ENCODE measurements around the gene STXBP5. TPM values are rescaled to one million over a fixed set of nuclear protein-coding genes. Genes with fewer than 3 reads are reported as not detected.
A peak's percentile ranks its signal among the peaks of the same experiment; 100 is the strongest.

STXBP5 gene
- total RNA-seq, 1 donor from 2014 or later: 16.8 TPM

DNA sequence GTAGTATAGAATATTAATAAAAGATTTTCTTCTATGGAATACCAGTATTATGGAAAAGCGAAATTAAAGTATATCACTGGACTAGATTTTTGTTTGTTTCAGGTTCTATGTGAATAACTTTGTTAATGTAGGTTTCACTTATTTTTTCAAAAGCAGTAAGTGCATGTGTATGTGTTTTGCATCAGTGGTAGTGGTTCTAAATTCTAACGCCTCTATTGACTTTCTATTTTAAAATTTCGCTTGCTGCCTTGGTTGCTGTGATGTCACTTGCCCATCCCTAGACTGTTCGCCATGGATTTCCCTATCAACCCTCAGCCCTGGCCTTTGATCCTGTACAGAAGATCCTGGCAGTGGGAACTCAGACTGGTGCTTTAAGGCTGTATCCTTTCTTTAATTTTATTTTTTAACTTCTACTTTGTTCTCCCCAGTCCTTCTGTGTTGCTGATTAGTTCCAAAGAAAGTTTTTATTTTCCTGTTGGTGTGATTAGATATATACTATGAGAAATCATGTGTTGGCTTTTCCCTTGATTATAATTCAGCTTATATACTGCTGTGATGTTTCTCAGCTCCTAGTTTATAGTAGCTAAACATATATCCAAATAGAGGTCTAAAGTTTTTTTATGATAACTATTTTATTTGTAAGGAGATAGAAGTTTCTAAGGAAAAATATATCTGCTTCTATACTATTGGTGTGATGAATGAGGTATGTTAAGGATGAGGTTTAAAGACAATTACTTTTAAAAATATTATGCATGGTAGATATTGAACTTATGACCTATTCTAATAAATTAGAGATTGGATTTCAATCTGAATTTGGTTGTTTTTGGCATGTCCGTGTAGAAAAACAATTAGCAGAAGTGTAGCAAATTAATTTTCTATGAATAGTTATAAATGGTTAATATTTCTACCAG is 1.7 kb downstream of the STXBP5 start:
- intact Hi-C loops (cut with micrococcal nuclease): no loop called here
- no peak for ATAC-seq
- no peak for DNase-seq

DNA sequence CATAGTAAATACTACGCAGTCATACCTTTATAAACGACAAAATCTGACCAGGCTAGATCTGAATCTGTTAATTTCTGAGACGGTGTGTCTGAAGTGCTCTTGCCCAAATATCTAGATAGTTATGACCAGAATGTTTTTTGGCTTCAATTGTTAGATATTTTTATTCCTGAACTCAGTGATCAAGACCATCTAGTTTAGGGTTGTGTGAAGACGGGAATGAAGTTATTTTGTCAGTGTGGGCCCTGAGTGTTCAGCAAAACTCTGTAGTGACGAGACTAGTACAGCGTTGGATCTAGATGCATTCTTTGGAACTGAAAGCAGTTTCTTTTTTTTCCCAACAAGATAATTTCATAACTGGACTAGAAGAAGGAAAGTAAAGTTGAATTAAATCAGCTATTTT is 3.1 kb downstream of the STXBP5 start:
- DNase-seq (no peak), ATAC-seq (no peak)
- intact Hi-C loops (cut with micrococcal nuclease): no loop called here

DNA sequence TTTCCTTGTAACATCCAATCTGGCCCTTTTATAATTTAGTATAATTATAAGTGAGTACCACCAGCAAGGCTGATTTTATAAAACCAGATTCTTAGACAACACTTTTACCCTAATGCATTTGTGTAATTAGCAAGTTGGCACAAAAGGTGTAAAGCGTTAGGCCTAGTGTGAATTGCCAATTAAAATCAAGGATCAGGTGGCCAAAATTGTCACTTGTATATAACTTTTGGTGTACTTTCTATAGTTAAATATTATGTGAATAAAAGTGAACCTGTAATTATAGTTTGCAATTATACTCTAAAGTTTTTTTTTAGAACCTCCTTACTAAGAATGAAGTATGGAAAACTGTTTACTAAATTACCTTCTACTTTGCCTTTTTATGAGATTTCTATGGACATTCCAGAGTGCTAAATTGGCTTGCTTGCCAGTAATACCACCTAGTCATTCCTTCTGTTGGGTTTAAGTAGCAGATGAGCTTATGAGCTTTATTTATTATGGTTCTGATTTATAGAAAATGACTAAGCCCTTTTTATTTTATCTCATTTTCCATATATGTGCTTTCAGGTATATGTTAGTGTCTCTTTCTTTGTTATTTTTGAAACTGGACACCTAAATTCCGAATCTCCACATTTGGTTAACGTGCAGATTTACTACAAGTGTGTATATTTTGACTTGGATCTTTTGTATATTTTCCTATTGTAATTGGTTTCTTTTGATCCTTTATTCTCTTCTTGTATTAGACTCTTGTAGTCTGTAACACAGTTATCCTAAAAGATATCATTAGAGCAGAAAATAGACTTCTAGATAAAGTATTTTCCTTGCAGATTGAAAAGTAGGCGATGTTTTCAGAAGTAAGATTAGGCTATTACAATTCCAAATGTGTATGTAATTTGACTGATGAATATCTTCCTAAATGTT is 3.9 kb downstream of the STXBP5 start:
- DNase-seq (no peak), ATAC-seq (no peak)
- intact Hi-C loops (cut with micrococcal nuclease): no loop called here

DNA sequence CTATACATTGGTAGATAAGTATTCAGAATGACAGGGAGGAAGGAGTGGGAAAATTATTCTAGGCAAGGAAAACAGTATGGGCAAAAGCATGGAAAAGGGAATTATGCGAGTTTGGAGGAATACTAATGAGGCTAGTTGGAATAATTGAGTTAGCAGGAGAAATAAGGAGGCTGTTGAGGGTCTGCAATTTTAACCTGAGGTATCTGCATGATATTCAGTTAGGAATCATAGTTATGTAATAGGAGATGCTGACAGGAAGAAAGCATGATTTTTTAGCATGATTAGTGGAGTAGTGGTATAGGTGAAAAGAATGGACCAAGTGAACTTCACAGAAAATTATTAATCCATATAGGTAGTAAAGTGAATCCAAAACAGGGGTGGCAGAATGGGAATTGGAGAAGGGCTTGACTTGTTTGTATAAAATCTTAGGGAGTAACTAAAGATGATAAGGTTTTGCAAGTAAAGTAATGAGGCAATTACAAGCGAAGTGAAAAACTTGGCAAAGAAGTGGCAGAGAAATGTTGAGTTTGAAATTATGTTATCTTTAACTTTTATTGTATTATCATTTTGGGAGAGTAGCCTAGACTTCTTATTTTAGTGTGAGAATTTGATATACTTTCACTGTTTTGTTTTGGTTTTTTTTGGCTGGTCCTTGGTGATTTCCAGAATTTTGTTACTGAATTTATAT is 5.7 kb downstream of the STXBP5 start:
- ATAC-seq (no peak), DNase-seq (no peak)
- intact Hi-C loops (cut with micrococcal nuclease): no loop called here

DNA sequence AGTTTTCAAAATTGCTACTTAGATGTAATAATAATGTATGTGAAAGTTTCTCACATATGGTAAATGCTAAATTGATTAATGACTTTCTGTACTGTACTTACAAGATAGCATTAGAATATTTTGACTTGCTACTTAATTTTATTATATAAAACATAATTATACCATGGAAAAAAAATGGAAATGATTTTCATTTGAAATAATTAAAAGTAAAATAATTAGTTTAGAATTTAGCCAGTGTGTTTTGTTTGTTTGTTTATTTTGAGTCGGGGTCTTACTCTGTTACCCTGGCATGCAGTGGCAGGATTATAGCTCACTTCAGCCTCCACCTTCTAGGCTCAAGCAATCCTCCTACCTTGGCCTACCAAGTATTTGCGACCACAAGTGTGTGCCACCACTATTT is 7.1 kb downstream of the STXBP5 start:
- DNase-seq (no peak), ATAC-seq (no peak)
- intact Hi-C loops (cut with micrococcal nuclease): no loop called here

DNA sequence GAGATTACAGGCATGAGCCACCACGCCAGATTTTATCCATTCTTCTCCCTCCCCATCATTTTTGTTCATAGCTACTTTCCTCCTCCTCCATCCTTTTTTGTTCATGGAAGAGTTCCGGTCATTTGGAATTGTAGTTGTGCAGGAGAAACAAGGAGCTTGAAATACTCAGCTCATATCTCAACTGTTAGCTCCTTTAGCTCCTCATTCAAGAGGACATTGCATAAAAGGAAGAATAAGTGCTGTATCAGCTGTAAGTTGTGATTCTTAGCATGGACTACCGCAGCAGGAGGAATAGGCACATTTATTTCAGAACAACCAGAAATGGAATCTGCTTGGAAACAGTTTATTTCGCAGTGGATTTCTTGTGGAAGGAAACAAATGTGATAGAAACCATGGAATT is 7.6 kb downstream of the STXBP5 start:
- DNase-seq: no peak
- intact Hi-C loops (cut with micrococcal nuclease): no loop called here
- no peak for ATAC-seq

DNA sequence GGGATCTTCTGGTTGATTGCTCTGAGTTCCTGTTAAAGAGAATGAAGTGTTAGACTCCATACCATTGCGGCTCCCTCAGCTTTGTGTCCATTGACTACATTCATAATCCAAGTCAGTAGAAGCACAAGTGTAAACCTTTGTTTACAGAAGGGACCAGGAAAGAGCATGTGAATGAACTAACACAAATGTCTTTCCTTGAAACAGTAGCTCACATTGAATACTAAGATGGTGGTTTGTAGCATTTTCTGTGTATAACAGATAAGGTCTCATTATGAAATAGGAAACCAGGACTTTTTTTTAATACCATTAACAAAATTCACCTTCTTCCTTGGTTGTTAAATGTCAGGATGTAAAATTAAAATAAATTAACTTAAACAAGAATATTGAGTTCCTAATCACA is 8.4 kb downstream of the STXBP5 start:
- ATAC-seq: no peak
- intact Hi-C loops (cut with micrococcal nuclease): no loop called here
- no peak for DNase-seq

DNA sequence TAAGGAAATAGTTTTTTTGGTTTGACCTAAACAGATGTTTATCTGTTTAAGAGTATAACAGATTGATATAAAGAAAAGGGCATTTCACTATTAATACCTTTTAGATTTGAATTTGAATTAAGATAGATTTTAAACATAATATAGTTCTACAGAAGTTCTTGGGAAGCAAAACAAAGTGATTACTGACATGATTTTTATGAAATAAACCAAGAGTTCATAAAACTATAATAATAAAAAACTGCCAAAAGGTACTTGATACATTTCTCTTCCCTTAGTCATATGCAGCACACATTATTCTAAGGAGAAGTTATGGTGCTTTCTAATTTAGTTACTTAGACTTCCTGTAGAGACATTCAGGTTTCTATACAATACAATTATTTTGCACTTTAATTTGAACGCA is 9.6 kb downstream of the STXBP5 start:
- DNase-seq: no peak
- no peak for ATAC-seq
- intact Hi-C loops (cut with micrococcal nuclease): no loop called here

DNA sequence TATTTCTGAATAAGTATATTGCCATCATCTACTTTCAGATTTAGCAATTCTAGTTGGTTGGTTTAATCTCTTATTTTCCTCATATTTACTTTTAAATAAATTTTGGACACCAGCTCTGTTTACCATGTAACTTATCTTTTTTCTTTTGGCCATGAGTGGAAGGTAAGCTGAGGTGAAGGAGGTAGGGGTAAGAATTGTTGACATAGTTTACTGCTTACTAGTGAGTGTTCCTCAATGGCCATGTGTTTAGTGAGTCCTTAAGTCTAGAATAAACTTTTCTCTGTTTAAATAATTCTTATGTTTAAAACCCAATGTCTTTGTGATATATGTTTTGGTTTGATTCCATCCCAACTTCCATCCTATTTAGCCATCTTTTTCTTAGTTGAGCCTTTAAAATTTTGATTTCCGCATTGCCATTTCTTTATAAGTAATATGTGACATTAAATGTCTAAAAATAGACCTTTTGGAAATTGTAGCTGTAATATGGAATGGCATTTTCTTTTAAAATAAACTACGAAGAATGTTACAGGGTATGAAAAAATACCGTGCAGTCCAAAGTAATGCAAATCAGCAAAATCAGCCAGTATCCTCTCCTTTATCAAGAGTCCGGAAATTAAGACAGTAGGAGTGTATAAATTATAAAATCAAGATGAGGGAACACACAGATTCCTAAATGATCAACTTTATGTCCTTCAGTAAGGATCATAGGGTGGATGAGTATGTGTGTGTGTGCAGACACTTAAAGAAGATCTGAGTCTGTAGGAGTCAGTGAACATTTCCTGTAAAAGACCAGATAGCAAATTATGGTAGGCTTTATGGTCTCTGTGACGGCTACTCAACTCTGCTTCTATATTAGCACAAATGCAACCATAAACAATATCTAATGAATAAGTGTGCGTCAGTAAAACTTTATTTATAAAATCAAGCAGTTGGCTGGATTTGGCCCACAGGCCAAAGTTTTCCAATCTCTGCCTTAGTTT is 10.3 kb downstream of the STXBP5 start:
- intact Hi-C loops (cut with micrococcal nuclease): no loop called here
- no peak for DNase-seq
- ATAC-seq: no peak

DNA sequence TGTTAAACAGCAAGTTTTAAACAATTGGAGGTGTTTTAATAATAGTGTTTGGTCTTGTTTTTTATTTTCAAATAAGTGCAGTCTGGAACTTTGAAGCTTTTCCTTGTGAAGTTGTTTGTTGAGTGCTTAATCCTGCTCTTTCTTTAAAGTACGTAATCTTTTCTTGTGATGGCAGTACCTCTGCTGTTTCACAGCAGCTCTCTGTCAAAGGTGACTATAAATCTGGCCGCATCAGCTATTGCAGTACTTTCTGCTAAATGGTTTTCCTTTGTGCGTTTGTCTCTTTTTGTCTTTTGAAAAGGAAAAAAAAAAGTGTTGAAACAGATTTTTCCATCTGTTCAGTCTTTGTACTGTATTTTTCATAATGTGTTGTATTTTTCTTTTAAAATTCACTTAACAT is 12.7 kb downstream of the STXBP5 start:
- intact Hi-C loops (cut with micrococcal nuclease): no loop called here
- no peak for ATAC-seq

DNA sequence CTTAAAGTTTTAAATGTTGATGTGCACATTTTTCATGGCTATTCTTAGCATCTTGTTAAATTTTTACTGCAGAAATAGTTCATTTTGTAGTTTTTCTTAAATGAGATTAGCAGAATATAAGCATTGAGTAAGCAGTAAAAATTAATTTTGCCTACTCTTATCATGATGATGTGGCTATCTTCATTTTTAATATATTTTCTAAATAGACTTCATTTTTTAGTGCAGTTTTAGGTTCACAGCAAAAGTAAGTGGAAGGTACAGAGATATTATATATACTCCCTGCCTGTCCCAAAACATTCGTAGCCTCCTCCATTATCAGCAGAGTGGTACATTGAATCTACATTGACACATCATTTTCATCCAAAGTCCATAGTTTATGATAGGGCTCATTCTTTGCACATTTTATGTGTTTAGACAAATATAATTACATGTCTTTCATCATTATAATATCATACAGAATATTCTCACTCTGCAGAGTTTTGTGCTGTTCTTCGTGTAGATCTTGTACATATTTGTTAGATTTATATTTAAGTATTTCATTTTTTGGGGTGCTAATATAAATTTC is 13.7 kb downstream of the STXBP5 start:
- intact Hi-C loops (cut with micrococcal nuclease): no loop called here
- DNase-seq (no peak), ATAC-seq (no peak)

More for the DNA sequence above, 12.7 kb downstream of the STXBP5 start:
- no peak for DNase-seq

DNA sequence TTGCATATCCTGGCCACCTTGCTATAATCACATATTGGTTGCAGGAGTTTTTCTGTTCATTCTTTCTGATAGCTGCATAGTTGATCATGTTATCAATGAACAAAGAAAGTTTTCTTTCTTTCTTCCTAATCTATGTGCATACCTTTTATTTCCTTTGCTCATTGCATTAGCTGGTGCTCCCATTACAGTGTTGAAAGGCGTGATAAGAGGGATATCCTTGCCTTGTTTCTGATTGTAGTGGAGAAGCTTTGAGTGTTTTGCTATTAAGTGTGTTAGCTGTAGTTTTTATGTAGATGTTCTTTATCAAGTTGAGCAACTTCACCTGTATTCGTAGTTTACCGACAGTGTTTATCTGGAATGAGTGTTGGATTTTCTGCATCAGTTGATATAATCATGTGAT is 14.6 kb downstream of the STXBP5 start:
- intact Hi-C loops (cut with micrococcal nuclease): no loop called here
- no peak for DNase-seq
- no peak for ATAC-seq

DNA sequence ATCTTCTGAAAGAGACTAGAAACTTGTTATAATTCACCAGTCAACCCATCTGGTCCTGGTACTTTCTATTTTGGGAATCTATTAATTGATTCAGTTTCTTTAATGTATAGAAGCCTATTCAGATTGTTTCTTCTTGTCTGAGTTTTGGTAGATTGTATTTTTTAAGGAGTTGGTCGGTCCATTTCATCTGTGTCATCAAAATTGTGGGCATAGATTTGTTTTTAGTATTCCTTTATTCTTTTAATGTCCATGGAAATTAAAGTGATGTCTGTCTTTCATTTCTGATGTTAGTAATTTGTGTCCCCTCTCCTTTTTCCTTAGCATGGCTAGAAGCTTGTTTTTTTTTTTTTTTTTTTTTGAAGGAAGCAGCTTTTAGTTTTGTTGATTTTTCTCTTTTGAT is 15.2 kb downstream of the STXBP5 start:
- ATAC-seq (no peak), DNase-seq (no peak)
- intact Hi-C loops (cut with micrococcal nuclease): no loop called here

DNA sequence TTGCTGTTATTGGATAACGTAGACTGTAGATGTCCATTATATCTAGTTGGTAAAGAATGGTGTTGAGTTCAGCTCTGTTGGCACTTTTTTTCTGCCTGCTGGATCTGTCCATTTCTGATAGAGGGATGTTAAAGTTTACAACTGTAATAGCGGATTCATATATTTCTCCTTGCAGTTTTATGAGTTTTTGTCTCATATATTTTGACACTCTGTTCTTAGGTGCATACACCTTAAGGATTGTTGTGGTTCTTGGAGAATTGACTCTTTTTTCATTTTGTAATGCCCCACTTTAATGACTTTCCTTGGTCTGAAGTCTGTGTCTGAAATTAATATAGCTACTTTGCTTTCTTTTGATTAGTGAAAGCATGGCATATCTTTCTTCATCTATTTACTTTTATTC is 16.1 kb downstream of the STXBP5 start:
- DNase-seq (no peak), ATAC-seq (no peak)
- intact Hi-C loops (cut with micrococcal nuclease): no loop called here

DNA sequence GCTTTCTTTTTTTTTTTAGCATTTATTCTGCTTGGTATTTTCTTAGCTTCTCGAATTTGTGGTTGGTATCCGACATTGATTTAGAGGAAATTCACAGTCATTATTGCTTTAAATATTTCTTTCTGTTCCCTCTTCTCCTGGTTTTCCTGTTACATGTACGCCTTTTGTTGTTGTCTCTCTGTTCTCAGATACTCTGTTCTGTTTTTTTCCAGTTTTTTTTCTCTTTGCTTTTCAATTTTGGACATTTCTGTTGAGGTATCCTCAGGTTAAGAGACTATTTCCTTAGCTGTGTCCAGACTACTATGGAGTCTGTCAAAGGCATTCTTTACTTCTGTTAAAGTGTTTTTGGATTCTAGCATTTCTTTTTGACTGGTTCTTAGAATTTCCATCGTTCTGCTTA is 17.5 kb downstream of the STXBP5 start:
- no peak for ATAC-seq
- intact Hi-C loops (cut with micrococcal nuclease): no loop called here

DNA sequence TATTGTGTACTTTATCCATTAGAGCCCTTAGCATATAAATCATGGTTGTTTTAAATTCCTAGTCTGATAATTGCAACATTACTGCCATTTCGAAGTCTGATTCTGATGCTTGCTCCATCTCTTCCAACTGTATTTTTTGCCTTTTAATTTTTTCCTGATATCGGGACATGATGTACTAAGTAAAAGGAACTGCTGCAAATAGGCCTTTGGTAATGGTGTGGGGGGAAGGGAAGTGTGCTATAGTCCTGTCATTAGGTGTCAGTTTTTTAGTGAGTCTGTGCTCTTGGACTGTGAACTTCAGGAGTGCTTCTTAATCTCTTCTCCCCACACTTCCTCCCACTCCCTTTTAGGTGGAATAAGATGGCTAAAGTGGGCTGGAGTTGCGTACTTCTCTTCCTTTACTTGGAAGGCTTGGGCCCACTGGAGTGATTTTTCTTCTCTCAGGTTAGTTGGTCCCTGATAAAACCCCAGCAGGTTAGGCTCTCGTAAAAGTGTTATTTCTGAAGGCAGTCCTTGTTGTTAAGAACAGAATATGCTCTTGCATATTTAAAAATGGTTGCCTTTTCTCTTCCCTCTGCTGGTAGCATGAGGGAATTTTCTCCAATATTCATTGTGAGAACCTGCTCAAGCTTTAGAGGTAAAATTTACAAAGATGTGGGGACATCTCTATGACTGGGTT is 18.1 kb downstream of the STXBP5 start:
- no peak for DNase-seq
- peak; percentile 55 for ATAC-seq
- intact Hi-C loops (cut with micrococcal nuclease): no loop called here

More for the DNA sequence above, 17.5 kb downstream of the STXBP5 start:
- DNase-seq: no peak

DNA sequence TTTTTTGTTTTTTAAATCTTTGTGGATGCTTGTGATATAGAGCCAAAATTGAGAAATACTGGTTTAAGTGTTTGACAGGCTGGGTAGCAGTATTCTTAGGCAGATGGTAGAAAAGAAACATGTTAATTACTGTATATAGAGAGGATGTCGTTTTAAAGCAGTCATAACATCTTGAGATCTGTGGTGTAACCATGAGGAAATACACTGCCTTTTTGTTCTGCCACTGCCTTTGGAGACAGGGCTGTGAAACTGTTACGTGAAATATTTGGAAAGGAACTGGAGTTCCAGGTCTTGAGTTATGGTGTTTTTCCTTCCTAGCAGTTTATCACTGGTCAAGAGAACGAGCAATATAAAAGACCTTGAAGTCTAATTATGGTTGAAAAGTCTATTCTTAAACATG is 19.5 kb downstream of the STXBP5 start:
- ATAC-seq (no peak), DNase-seq (no peak)
- intact Hi-C loops (cut with micrococcal nuclease): no loop called here

Measured in left ventricle myocardium superior (tissue), 1 donor.